Stomach (tissue), 4 donors: ENCODE measurements around the gene SERINC3.

Experiments used
- POLR2A ChIP-seq, 4 donors: fragments of 450-650 bp; IDR thresholded peaks; one replicate each; pipeline ENCODE4 v1.6.1; 2016; ENCODE audit warnings: antibody characterized with exemption in 4 of 4, control low read depth in 2 of 4, mild to moderate bottlenecking in 1 of 4, moderate library complexity in 1 of 4
- POLR2AphosphoS5 ChIP-seq, 3 donors: sonication (generic); formaldehyde crosslinking; IDR thresholded peaks; one replicate each; pipeline ENCODE4 v1.6.1; 2016; ENCODE audit warnings: antibody characterized with exemption in 3 of 3
- TF ChIP-seq, protein P1 (sequence below), 7 experiments: fragments of 450-650 bp in 4 of 7; fragments of 200-600 bp in 3 of 7; sonication (generic) in 3 of 7; IDR thresholded peaks; one replicate each; pipeline ENCODE4 v1.5.1; 2016 to 2019; ENCODE audit warnings: antibody characterized with exemption in 7 of 7, control low read depth in 2 of 7, mild to moderate bottlenecking in 1 of 7

DNA sequence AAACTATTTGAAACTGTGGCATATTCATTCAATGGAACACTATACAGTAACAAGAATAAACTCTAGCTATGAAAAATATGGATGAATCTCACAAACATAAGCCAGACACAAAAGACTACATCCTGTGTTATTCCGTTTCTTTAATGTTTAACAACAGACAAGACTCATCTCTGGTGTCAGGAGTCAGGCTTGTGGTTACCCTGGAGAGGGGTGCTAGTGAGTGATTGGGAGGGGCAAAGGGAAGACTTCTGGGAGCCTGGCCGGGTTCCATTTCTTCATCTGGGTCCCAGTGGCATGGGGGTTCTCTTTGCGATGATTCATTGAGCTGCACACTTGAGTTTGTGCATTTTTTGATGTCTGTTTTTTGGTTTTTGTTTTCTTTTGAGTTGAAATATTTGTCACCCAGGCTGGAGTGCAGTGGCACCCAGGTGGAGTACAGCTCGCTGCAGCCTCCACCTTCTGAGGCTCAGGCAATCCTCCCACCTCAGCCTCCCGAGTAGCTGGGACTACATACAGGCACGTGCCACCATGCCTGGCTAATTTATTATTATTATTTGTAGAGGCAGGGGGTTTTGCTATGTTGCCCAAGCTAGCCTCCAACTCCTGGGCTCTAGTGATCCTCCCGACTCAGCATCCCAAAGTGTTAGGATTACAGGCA, 67.4 kb downstream of the SERINC3 start:
- TF ChIP-seq POLR2A (IDR thresholded peaks at IDR 0.05) (no peak), POLR2AphosphoS5 (IDR thresholded peaks at IDR 0.05) (no peak)
- TF ChIP-seq, protein P1, sequence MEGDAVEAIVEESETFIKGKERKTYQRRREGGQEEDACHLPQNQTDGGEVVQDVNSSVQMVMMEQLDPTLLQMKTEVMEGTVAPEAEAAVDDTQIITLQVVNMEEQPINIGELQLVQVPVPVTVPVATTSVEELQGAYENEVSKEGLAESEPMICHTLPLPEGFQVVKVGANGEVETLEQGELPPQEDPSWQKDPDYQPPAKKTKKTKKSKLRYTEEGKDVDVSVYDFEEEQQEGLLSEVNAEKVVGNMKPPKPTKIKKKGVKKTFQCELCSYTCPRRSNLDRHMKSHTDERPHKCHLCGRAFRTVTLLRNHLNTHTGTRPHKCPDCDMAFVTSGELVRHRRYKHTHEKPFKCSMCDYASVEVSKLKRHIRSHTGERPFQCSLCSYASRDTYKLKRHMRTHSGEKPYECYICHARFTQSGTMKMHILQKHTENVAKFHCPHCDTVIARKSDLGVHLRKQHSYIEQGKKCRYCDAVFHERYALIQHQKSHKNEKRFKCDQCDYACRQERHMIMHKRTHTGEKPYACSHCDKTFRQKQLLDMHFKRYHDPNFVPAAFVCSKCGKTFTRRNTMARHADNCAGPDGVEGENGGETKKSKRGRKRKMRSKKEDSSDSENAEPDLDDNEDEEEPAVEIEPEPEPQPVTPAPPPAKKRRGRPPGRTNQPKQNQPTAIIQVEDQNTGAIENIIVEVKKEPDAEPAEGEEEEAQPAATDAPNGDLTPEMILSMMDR (IDR thresholded peaks at IDR 0.05): no peak
